GM18951 (cell line): ENCODE measurements around the gene IL1RL2.

ENCODE experiments used
- POLR2A ChIP-seq: IDR thresholded peaks from 4 replicates; pipeline ENCODE4 v1.6.1; 2011; ENCODE audit warnings: mild to moderate bottlenecking; ENCODE audit not compliant: insufficient read length, insufficient read depth; ENCODE audit errors: extremely low read depth
- in situ Hi-C: fragments of 300-500 bp; cut with MboI; formaldehyde crosslinking; loops from one replicate; pipeline ENCODE4 v1.12.0; 2022; ENCODE audit warnings: low sequenced_read_pairs, mixed read lengths, inconsistent platforms; ENCODE audit not compliant: unreplicated experiment

The IL1RL2 gene

GRCh38 chr2:102191501-102191900 lies 4.7 kb downstream of the IL1RL2 start:
- in situ Hi-C loops: no loop called here
- TF ChIP-seq POLR2A: no peak

DNA sequence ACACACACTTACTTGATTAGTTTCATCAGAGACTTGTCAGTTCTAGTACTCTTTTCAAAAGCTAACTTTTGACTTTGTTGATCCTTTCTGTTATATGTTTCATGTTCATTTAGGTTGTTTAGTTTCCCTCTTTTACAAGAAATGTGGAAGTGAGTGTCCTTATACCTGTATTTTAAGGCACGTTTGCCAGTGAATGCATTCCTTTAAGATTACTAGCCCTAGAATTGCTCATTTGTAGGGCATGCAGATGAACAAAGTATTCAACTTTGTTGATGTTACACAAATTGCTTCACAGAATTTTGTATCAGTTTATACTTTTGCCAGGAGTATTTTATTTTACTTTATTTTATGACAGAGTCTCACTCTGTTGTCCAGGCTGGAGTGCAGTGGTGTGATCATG lies 6.3 kb downstream of the IL1RL2 start:
- in situ Hi-C loops: no loop called here
- TF ChIP-seq POLR2A: no peak

- in situ Hi-C loops: no loop called here
- no peak for TF ChIP-seq POLR2A
Measured at GRCh38 chr2:102194609-102195268, 7.9 kb downstream of the IL1RL2 start.

DNA sequence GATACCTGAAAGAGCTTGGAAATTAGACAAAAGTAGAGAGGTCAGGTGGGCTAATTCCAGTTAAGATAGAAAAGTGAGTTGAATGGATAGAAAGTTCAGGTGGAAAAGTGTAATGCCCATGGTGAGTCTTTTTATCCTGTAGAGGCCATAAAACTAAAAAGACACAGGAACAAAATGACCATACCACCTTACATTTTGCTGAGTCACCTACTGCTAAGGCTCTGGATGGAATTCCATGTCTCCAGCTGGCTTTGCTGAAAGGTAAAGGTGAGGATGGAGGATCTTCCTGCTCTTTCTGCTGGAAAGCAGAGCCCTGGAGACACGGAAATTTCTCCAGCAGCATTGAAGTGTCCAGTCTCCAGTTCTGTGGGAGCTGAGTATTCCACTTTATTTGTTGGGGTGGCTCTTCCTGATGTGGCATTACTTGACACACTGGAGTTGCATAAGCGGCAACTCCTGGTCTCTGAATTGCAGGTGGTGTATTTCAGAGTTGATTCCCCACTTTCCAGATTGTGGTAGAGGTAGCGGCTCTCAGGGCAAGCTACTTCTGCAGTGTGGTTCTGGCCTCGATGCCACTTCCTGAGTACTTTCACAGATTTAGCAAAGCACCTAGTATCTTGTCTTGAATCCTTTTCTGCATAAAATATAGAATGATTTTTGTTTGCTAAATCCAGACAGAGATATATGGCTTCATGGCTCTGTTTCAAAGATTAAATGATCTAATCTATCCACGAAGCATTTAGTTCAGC lies 10.7 kb downstream of the IL1RL2 start:
- in situ Hi-C loops: no loop called here
- no peak for TF ChIP-seq POLR2A

DNA sequence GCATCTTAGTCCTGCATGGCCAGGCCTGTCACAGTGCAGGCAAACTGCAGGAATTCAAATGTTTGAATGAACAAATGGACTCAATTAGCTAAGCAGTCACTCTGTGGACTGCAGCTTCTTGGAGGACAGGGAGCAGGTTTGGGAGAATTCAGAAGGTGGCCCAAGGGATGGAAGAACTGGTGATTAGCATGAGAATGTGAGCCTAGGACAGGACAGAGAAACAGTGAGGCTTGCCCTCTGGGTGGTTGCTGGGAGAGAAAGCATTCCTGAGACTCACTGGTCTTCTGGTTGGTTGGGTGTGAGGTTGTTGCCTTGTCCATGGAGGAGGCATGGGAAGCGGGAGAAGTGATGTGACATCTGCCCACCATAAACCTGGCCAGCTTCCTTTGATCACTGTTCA lies 13.7 kb downstream of the IL1RL2 start:
- in situ Hi-C loops: no loop called here

DNA sequence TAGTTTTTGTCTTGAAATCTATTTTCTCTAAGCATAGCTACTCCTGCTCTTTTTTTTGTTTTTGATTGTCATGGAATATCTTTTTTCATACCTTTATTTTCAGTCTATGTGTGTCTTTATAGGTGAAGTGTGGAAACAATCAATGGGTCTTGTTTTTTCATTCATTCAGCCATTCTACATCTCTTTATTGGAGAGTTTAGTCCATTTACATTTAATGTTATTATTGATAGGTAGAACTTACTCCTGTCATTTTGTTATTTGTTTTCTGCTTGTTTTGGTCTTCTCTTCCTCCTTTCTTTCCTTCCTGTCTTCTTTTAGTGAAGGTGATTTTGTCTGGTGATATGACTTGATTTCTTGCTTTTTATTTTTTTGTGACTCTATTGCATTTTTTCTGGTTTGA lies 17.8 kb downstream of the IL1RL2 start:
- in situ Hi-C loops: no loop called here
- TF ChIP-seq POLR2A: no peak

More for the DNA sequence above, 13.7 kb downstream of the IL1RL2 start:
- TF ChIP-seq POLR2A: no peak

- TF ChIP-seq POLR2A: no peak
- in situ Hi-C loops: no loop called here
Measured at GRCh38 chr2:102206666-102207341, 20.0 kb downstream of the IL1RL2 start.

- no peak for TF ChIP-seq POLR2A
- in situ Hi-C loops: no loop called here
Measured at GRCh38 chr2:102208774-102209173, 22.0 kb downstream of the IL1RL2 start.

DNA sequence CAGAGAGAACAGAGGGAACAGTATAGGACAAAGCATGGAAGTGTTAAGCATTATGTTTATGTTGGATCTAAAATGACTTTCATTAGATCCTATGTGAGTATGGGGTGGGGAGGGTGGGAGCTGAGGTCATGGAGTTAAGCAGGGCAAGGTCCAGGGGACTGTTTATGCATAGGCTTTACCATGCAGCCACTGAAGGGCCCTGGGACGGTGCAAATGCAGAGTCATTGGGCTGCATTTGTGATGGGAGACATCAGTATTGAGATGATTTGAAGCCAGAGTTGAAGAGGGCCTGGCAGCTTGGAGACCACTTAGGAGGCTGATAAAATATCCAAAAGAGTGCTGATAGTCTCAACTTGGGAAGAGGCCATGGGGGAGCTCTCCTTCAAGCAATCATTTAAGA lies 22.7 kb downstream of the IL1RL2 start:
- in situ Hi-C loops: no loop called here
- TF ChIP-seq POLR2A: no peak

DNA sequence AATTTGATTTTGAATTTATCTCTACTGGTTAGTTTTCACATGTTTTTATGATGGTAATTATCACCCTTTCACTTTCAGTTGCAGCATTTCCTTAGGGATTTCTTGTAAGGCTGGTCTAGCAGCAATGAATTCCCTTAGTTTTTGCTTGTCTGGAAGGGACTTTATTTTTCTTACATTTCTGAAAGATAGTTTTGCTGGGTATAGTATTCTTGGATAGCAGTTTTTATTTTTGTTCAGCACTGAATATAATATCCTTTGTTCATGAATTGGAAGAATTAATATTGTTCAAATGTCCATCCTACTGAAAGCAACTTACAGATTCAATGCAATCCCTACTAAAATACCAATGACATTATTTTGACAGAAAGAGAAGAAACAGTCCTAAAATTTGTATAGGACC lies 30.2 kb downstream of the IL1RL2 start:
- in situ Hi-C loops: no loop called here
- TF ChIP-seq POLR2A: no peak

DNA sequence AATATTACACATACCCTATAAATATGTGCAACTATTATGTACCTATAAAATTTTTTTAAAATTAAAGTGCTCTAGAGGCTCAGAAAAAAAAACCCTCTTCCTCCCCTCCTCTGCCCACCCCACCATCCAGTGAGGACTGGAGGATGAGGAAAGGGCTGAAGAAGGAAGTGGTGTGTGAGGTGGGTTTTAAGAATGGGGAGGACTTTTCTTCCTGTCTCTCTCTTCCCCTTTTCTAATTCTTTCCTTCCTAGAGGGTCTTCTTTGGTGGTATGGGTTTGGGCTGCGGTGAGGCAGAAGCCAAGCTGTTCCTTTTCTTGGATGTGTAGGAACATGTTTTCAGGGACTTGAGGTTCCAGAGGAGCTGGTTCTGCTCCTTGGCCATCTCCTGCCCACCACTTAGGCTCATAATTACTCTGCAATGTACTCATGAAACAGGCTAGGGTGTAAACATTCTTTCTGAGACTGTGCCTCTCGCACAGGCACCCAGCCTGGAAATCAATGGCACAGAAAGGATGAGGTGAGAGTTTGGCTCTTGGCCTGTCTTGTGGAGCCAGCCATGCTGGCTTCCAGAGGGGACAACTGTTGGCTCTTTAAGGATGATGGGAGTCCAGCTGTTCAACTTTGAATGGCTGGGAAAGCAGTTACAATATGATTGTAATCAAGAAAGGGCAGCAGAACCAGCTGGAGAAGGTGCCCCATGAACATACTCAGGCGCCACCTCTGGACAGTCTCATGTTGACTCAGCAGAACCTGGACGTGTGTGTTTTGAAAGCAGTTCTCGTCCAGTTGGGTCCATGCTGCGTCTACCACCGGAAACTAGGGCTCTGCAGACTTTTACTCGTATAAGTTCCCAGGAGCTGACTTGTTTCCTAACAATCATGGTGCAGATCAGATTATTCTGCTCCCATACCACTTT lies 38.3 kb downstream of the IL1RL2 start:
- no peak for TF ChIP-seq POLR2A
- in situ Hi-C loops: no loop called here

GRCh38 chr2:102226171-102226570 lies 39.3 kb downstream of the IL1RL2 start:
- TF ChIP-seq POLR2A: no peak
- in situ Hi-C loops: no loop called here

DNA sequence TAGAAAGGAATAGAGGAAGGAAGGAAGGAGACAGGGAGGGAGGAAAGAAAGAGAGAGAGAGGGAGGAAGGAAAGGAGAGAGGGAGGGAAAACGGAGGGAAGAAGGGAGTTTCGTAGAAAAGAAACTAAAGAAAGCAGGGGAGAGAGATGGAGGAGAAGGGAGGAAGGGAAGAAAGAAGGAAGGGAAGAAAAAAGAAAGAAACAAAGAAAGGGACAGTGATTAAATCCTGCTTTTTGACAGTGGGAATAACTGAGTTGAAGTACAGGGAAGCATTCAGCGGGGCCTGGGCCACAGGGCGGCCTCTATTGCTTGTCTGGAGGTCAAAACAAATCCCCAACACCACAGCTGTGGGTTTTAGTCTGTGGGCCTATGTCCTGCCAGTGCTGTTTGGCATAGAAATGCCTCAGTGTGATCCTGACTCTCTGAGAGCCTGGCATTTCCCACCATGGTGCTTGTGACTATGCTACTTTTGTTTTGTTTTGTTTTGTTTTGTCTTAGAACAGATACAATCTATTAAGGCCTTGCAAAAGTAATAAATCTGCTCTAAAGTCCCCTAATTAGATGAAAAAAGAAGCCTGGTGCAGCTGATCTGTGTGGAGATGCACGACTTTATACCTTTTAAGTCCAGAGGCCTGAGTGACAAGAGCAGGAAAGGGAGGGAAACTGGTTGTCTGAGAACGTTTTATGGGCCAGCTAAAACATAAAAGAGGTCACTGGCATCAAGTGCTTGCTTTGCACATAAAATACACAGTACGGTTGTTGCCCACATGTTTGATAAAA lies 40.0 kb downstream of the IL1RL2 start:
- in situ Hi-C loops: no loop called here
- no peak for TF ChIP-seq POLR2A
